HEK293 (cell line): ENCODE results near the gene CAPN15.

ENCODE experiments used
- CTCF ChIA-PET: fragments of 350-600 bp; formaldehyde crosslinking; extraction: SDS; loops from one replicate; lab custom pipeline; 2021; ENCODE audit warnings: antibody characterized with exemption; lab: Yijun Ruan, JAX
- POLR2A ChIA-PET: fragments of 300-600 bp; formaldehyde crosslinking; extraction: SDS; loops from one replicate; lab custom pipeline; 2020; ENCODE audit warnings: antibody characterized with exemption, inconsistent platforms; lab: Yijun Ruan, JAX
- H3K27ac ChIP-seq: fragments of 200-500 bp; sonication (Bioruptor generic); 2 replicates; pipeline ENCODE4 v1.5.1; 2014; ENCODE audit warnings: low read depth, low read length, control low read depth, inconsistent platforms; ENCODE audit errors: extremely low read depth
- H3K36me3 ChIP-seq, 2 experiments: fragments of 200-500 bp in 1 of 2; sonication (Bioruptor generic) in 1 of 2; 1 replicate in 1 of 2; 2 replicates in 1 of 2; pipeline ENCODE4 v1.5.1; 2014 to 2017; ENCODE audit warnings: inconsistent platforms in 2 of 2, low read length in 2 of 2; ENCODE audit not compliant: control insufficient read depth in 2 of 2, insufficient read depth in 1 of 2
- H3K4me1 ChIP-seq: fragments of 200-500 bp; sonication (Bioruptor generic); 2 replicates; pipeline ENCODE4 v1.5.1; 2014; ENCODE audit warnings: mild to moderate bottlenecking, low read length, inconsistent platforms; ENCODE audit not compliant: control insufficient read depth, insufficient read depth
- H3K4me3 ChIP-seq: 2 replicates; pipeline ENCODE4 v1.5.1; 2011; ENCODE audit warnings: low read depth, mild to moderate bottlenecking, control low read depth, low read length, moderate library complexity
- H3K9me3 ChIP-seq: fragments of 200-500 bp; sonication (Bioruptor generic); 2 replicates; pipeline ENCODE4 v1.5.1; 2014; ENCODE audit warnings: low read depth, low read length, inconsistent platforms; ENCODE audit not compliant: control insufficient read depth, insufficient read depth
- ATF2 ChIP-seq: fragments of 450-650 bp; formaldehyde crosslinking; IDR thresholded peaks from 2 replicates; pipeline ENCODE4 v1.5.1; 2016; ENCODE audit warnings: missing biosample characterization, missing genetic modification characterization, low read depth
- EGR2 ChIP-seq: fragments of 450-650 bp; formaldehyde crosslinking; IDR thresholded peaks from 2 replicates; pipeline ENCODE4 v1.5.1; 2016; ENCODE audit warnings: low read depth, missing biosample characterization, missing genetic modification characterization
- GLIS1 ChIP-seq: fragments of 450-650 bp; formaldehyde crosslinking; IDR thresholded peaks from 2 replicates; pipeline ENCODE4 v1.5.1; 2016; ENCODE audit warnings: missing biosample characterization, missing genetic modification characterization
- KLF1 ChIP-seq: fragments of 450-650 bp; formaldehyde crosslinking; IDR thresholded peaks from 2 replicates; pipeline ENCODE4 v1.5.1; 2016; ENCODE audit warnings: missing biosample characterization, missing genetic modification characterization
- KLF17 ChIP-seq: fragments of 450-650 bp; formaldehyde crosslinking; IDR thresholded peaks from 2 replicates; pipeline ENCODE4 v1.5.1; 2016; ENCODE audit warnings: missing biosample characterization, missing genetic modification characterization
- PATZ1 ChIP-seq: fragments of 450-650 bp; formaldehyde crosslinking; IDR thresholded peaks from 2 replicates; pipeline ENCODE4 v1.5.1; 2016; ENCODE audit warnings: missing biosample characterization, missing genetic modification characterization
- PRDM10 ChIP-seq: fragments of 450-650 bp; formaldehyde crosslinking; IDR thresholded peaks from 2 replicates; pipeline ENCODE4 v1.5.1; 2016; ENCODE audit warnings: missing biosample characterization, missing genetic modification characterization
- SP2 ChIP-seq: fragments of 450-650 bp; formaldehyde crosslinking; IDR thresholded peaks from 2 replicates; pipeline ENCODE4 v1.5.1; 2016; ENCODE audit warnings: missing biosample characterization, missing genetic modification characterization
- WT1 ChIP-seq: fragments of 450-650 bp; formaldehyde crosslinking; IDR thresholded peaks from 2 replicates; pipeline ENCODE4 v1.5.1; 2016; ENCODE audit warnings: missing biosample characterization, missing genetic modification characterization
- ZBTB7A ChIP-seq: fragments of 450-650 bp; formaldehyde crosslinking; IDR thresholded peaks from 2 replicates; pipeline ENCODE4 v1.5.1; 2016; ENCODE audit warnings: low read depth, missing biosample characterization, missing genetic modification characterization
- ZBTB8A ChIP-seq: fragments of 450-650 bp; formaldehyde crosslinking; IDR thresholded peaks from 2 replicates; pipeline ENCODE4 v1.5.1; 2016; ENCODE audit warnings: missing biosample characterization, missing genetic modification characterization
- ZFHX2 ChIP-seq: fragments of 450-650 bp; formaldehyde crosslinking; conservative IDR thresholded peaks from 2 replicates; pipeline ENCODE4 v1.5.1; 2016; ENCODE audit warnings: missing biosample characterization, missing genetic modification characterization
- ZIC2 ChIP-seq: fragments of 450-650 bp; formaldehyde crosslinking; IDR thresholded peaks from 2 replicates; pipeline ENCODE4 v1.5.1; 2016; ENCODE audit warnings: missing biosample characterization, missing genetic modification characterization
- ZNF2 ChIP-seq: fragments of 450-650 bp; formaldehyde crosslinking; IDR thresholded peaks from 2 replicates; pipeline ENCODE4 v1.5.1; 2016; ENCODE audit warnings: missing biosample characterization, missing genetic modification characterization
- ZNF248 ChIP-seq: fragments of 450-650 bp; formaldehyde crosslinking; IDR thresholded peaks from 2 replicates; pipeline ENCODE4 v1.5.1; 2017; ENCODE audit warnings: missing biosample characterization, missing genetic modification characterization
- ZNF280D ChIP-seq: fragments of 450-650 bp; formaldehyde crosslinking; IDR thresholded peaks from 2 replicates; pipeline ENCODE4 v1.5.1; 2016; ENCODE audit warnings: missing biosample characterization, missing genetic modification characterization
- ZNF473 ChIP-seq: fragments of 450-650 bp; formaldehyde crosslinking; IDR thresholded peaks from 2 replicates; pipeline ENCODE4 v1.5.1; 2017; ENCODE audit warnings: missing biosample characterization, missing genetic modification characterization
- ZNF600 ChIP-seq: fragments of 450-650 bp; formaldehyde crosslinking; IDR thresholded peaks from 2 replicates; pipeline ENCODE4 v1.5.1; 2016; ENCODE audit warnings: missing biosample characterization, missing genetic modification characterization

CAPN15 gene

GRCh38 chr16:564690-565418, 37.3 kb downstream of the CAPN15 start:
- no peak overlapping the region for H3K27ac ChIP-seq
- no peak for TF ChIP-seq ATF2
- no peak for TF ChIP-seq ZNF2 (tag by site-specific recombination)
- TF ChIP-seq, all 188 proteins: peak for 0
- ChIA-PET CTCF (no interaction called here), POLR2A (no interaction called here)
- H3K4me1 ChIP-seq, result peaks cover 10% of the 10 kb centered on the region
- H3K9me3 ChIP-seq, result no peaks in the 10 kb centered on the region
- no peak overlapping the region for H3K4me3 ChIP-seq
- no peaks in the 10 kb centered on the region for H3K36me3 ChIP-seq

GRCh38 chr16:565419-566330, 38.2 kb downstream of the CAPN15 start:
- H3K4me3 ChIP-seq, result no peak overlapping the region
- no peaks in the 10 kb centered on the region for H3K36me3 ChIP-seq
- CTCF ChIA-PET, result no interaction called here
- H3K4me1 ChIP-seq, result peaks cover 10% of the 10 kb centered on the region
- no peaks in the 10 kb centered on the region for H3K9me3 ChIP-seq
- TF ChIP-seq PATZ1 (tag by site-specific recombination), result peak; percentile 39
- TF ChIP-seq ZIC2 (tag by site-specific recombination), result peak; percentile 96
- TF ChIP-seq SP2 (tag by site-specific recombination), result 0 out of 2 replicates have a peak, but pooled peaks have one; percentile 12
- TF ChIP-seq ZFHX2, result peak; percentile 85
- TF ChIP-seq ZBTB7A (tag by site-specific recombination), result peak; percentile 41; the same call in 1 of the 2 replicates
- peak; percentile 92 for TF ChIP-seq KLF1 (tag by site-specific recombination)
- peak; percentile 49 for TF ChIP-seq KLF17 (tag by site-specific recombination)
- no peak for TF ChIP-seq ZNF473 (tag by site-specific recombination)
- TF ChIP-seq ZNF280D (tag by site-specific recombination), result no peak
- no peak for TF ChIP-seq ZNF248 (tag by site-specific recombination)
- peak; percentile 16; the same call in 1 of the 2 replicates for TF ChIP-seq PRDM10 (tag by site-specific recombination)
- TF ChIP-seq ZBTB8A, result peak; percentile 30; the same call in 1 of the 2 replicates
- peak; percentile 82 for TF ChIP-seq EGR2 (tag by site-specific recombination)
- TF ChIP-seq GLIS1 (tag by site-specific recombination), result peak; percentile 66
- peak; percentile 57 for TF ChIP-seq ZNF600 (tag by site-specific recombination)
- TF ChIP-seq WT1 (tag by site-specific recombination), result no peak
- POLR2A ChIA-PET, result interaction anchor here (1.0 kb wide), 1 partner anchor 23 kb away, joined by 3 read pairs; no protein-coding TSS in a partner anchor
- H3K27ac ChIP-seq, result no peak overlapping the region
